Measurements from ENCODE around the gene SEC16A. TPM values are rescaled to one million over a fixed set of nuclear protein-coding genes. Genes with fewer than 3 reads are reported as not detected.

SEC16A gene
- total RNA-seq, 4 donors from 2014 or later, result 47.7 to 73.8 (median 62.5) TPM

DNA sequence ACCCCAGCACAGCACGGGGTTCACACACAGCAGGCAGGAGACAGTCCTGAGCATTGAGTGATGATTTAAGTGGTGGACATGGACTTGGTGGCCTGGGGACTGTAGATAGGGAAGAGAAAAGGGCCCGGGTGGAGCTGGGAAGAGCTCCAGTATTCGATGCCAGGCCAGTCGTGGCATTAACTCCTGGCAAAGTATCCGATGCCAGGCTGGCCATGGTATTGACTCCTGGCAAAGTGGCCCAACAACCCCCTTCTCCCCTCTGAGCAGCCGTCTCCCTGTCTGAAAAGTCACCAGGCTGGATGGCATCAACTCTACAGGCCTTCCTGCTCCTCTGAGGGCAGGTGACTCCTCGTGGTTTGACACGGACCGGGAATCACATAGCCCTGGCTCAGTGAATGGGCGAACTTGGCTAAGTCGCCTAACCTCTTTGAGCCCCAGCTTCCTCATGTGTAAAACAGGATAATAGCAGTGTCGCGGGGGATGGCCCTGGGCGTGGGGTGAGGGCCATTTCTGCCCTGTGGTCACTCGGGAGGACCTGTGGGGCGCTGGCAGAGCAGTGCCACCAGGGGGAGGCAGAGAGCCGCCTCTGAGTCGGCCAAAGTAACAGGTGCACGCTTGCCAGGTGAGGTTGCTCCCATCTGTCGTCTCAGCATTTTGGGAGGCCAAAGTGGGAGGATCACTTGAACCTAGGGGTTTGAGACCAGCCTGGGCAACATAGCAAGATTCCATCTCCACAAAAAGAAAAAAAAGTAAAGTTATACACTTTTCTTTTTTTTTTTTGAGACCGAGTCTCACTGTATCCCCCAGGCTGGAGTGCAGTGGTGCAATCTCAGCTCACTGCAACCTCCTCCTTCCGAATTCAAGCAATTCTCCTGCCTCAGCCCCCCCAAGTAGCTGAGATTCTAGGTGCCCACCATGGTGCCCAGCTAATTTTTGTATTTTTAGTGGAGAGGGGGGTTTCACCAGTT lies 5.7 kb upstream of the SEC16A start:
- DNase-seq, result peak; percentile 79 to 85
- no peaks in the 10 kb centered on the region for H3K36me3 ChIP-seq
- no peaks in the 10 kb centered on the region for H3K27me3 ChIP-seq
- WGBS, 2 donors, result 33 to 38% methylated on average over 12 to 15 of the region's 22 CpGs
- no peak overlapping the region for H3K4me3 ChIP-seq (replicated peaks in 1 of 3)
- intact Hi-C loops (cut with DNase I), result loop anchor here (2.0 kb wide), 1 partner anchor 142 kb away; no protein-coding TSS in a partner anchor
- H3K9me3 ChIP-seq, result no peaks in the 10 kb centered on the region
- H3K27ac ChIP-seq, result no peak overlapping the region
- peaks cover 10 to 16% of the 10 kb centered on the region in 2 donors for H3K4me1 ChIP-seq
- no peak for TF ChIP-seq POLR2A (IDR thresholded peaks at IDR 0.05)
- peak; percentile 93 to 99 (median 96) for TF ChIP-seq CTCF (IDR thresholded peaks at IDR 0.05)

DNA sequence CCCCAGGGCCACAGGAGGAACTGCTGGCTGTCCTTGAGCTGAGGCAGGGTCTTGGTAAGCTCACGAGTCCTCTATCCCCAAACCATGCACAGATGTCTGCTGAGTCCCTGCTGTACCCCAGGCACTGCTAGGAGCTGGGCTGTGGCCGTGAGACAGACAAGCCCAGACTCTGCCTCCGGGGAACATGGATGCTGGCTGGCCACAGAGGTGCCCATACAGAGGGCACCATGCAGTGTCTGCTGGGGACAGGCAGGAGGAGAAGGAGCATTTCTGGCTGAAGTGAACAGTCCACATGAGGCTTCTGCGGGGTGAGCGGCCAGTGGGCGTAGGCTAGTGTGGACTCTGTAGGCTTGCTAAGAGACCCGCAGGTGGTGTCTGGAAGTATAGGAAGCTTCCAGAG lies 4.8 kb upstream of the SEC16A start:
- no peaks in the 10 kb centered on the region for H3K27me3 ChIP-seq
- H3K9me3 ChIP-seq, result no peaks in the 10 kb centered on the region
- peaks cover 10 to 16% of the 10 kb centered on the region in 2 donors for H3K4me1 ChIP-seq
- intact Hi-C loops (cut with DNase I), result loop anchor here (2.0 kb wide), 1 partner anchor 143 kb away; no protein-coding TSS in a partner anchor
- whole genome bisulfite sequencing, 2 donors, result 81 to 96% methylated on average over 6 to 7 of the region's 7 CpGs
- DNase-seq, result no peak
- no peak overlapping the region for H3K27ac ChIP-seq
- H3K36me3 ChIP-seq, result no peaks in the 10 kb centered on the region
- no peak overlapping the region for H3K4me3 ChIP-seq (replicated peaks in 1 of 3)
- TF ChIP-seq CTCF (IDR thresholded peaks at IDR 0.05), result no peak
- no peak for TF ChIP-seq POLR2A (IDR thresholded peaks at IDR 0.05)

- 83 to 91% methylated on average over 14 to 16 of the region's 18 CpGs for WGBS, 2 donors
- intact Hi-C loops (cut with DNase I), result no loop called here
- H3K36me3 ChIP-seq, result no peaks in the 10 kb centered on the region
- H3K27ac ChIP-seq, result no peak overlapping the region
- peaks cover 11 to 16% of the 10 kb centered on the region in 2 donors for H3K4me1 ChIP-seq
- H3K27me3 ChIP-seq, result no peaks in the 10 kb centered on the region
- TF ChIP-seq CTCF (IDR thresholded peaks at IDR 0.05) (no peak), POLR2A (IDR thresholded peaks at IDR 0.05) (no peak)
- no peak for DNase-seq
- H3K9me3 ChIP-seq, result no peaks in the 10 kb centered on the region
- no peak overlapping the region for H3K4me3 ChIP-seq (replicated peaks in 1 of 3)
Observed at GRCh38 chr9:136486823-136487620, 4.2 kb upstream of the SEC16A start.

DNA sequence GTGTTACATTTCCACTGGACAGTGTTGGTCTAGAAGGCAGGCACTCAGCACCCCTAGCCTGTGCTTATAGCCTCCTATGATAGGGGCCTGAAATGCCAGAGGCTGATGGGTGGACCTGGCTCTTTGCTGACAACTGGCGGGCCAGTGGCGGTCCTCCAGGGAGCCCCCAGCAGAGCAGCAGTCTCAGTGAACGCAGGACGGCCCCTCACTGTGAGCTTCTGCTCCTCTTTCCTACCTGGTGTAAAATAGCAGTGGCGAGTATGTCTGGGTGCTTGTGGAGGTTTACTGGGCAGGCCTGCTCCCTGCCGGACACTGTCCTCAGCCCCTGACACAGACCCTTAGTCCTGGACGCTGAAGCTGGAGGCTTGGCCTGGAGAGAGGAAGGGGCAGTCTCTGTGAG lies 3.3 kb upstream of the SEC16A start:
- intact Hi-C loops (cut with DNase I), result no loop called here
- no peak overlapping the region for H3K4me3 ChIP-seq (replicated peaks in 1 of 3)
- WGBS, 2 donors, result 92 to 94% methylated on average over 7 of the region's 7 CpGs
- no peaks in the 10 kb centered on the region for H3K36me3 ChIP-seq
- DNase-seq, result no peak
- TF ChIP-seq CTCF (IDR thresholded peaks at IDR 0.05) (no peak), POLR2A (IDR thresholded peaks at IDR 0.05) (no peak)
- H3K9me3 ChIP-seq, result no peaks in the 10 kb centered on the region
- H3K27me3 ChIP-seq, result no peaks in the 10 kb centered on the region
- peaks cover 19 to 24% of the 10 kb centered on the region in 2 donors for H3K4me1 ChIP-seq
- H3K27ac ChIP-seq, result no peak overlapping the region

All from thyroid gland (tissue), 4 donors.